Suprapubic skin (tissue), 4 donors: ENCODE data around the gene CHST11.

Source experiments
- CTCF ChIP-seq, 2 donors: fragments of 200-600 bp in 1 of 2; fragments of 450-650 bp in 1 of 2; sonication (generic) in 1 of 2; IDR thresholded peaks; one replicate each; pipeline ENCODE4 v1.5.1; 2016 to 2019; ENCODE audit warnings: antibody characterized with exemption in 2 of 2, mild to moderate bottlenecking in 1 of 2, moderate library complexity in 1 of 2
- EP300 ChIP-seq: sonication (generic); formaldehyde crosslinking; IDR thresholded peaks from one replicate; pipeline ENCODE4 v1.6.1; 2017; ENCODE audit warnings: antibody characterized with exemption
- POLR2A ChIP-seq, 2 donors: fragments of 450-650 bp; IDR thresholded peaks; one replicate each; pipeline ENCODE4 v1.6.1; 2017; ENCODE audit warnings: antibody characterized with exemption in 2 of 2, mild to moderate bottlenecking in 2 of 2, moderate library complexity in 2 of 2
- POLR2AphosphoS5 ChIP-seq, 3 donors: sonication (generic); formaldehyde crosslinking; IDR thresholded peaks; one replicate each; pipeline ENCODE4 v1.6.1; 2017; ENCODE audit warnings: antibody characterized with exemption in 3 of 3

DNA sequence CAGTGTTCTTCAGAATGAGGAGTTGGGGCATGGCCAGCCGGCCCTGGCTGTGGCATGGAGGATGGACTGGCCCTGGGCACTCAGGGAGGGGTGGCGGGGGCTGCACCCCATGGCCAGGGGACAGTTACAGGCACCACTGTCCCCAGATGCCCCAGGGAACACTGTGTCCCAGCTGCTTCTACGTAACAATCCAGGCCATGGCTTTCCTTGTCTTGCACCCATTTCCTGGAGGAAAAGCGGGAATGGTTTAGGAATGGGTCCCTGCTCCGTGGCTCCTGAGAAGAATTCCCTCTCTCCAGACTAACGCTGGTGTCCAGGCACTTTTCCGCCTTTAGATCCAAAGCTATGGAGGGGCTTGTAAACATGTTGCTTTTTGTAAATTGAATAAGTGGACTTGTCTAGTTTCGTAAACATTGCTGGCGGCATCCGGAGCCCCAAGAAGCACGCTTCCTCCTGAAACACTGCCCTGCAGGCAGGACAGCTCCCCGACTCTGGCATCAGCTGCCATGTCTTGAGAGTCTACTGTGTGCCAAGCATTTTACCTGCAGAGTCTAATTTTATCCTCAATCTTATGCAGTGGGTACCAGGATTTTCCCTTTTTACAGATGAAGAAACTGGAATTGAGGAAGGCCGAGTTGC, 263.1 kb downstream of the CHST11 start:
- TF ChIP-seq POLR2A (IDR thresholded peaks at IDR 0.05) (no peak), CTCF (IDR thresholded peaks at IDR 0.05) (no peak), POLR2AphosphoS5 (IDR thresholded peaks at IDR 0.05) (no peak), EP300 (no peak)
